GM12874 (cell line): ENCODE results near the gene FAM131C.

Experiments used
- TF ChIP-seq, protein P1 (sequence below): IDR thresholded peaks from 2 replicates; pipeline ENCODE4 v1.5.1; 2011; ENCODE audit warnings: low read depth, mild to moderate bottlenecking, control low read depth, low read length, moderate library complexity; ENCODE audit not compliant: insufficient read depth

Gene FAM131C, protein sequence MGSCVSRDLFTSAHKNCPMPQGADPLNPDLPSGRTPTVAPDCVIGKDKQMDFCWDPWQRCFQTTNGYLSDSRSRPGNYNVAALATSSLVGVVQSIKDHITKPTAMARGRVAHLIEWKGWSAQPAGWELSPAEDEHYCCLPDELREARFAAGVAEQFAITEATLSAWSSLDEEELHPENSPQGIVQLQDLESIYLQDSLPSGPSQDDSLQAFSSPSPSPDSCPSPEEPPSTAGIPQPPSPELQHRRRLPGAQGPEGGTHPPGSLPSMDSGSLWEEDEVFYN

DNA sequence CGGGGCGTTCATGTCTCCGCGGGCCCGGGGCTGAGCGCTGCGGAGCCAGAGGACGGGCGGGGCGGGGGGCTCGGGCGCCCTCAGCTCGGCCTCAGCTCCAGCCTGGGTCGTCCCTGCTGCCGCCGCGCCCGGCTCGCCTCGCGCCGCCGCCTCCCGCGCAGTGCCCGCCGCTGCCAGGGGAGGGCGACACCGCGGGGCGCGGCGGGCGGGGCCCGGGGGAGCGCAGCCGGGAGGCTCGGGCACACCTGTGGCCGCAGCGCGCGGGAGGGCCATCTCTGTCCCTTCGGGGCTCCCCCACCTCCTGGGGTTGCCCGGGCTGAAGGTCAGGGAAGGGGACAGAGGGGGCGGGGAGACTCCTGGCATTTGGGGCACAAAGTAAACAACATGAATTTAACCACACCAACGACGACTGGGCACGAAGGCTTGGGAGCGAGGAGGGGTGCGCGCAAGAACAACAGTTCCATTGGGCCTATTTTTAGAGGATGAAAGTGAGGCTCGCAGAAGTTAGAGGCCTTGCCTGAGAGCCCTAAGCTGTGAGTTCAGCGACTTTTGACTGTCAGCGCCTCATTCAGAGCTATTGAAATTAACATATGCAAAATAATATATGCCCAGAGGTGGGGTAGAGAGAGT, at the start of gene FAM131C:
Gene FAM131C (minus strand): TSS at position 162 of the 630 bp plus-strand sequence. CDS start 209 bp downstream, outside the sequence.
- TF ChIP-seq, protein P1, sequence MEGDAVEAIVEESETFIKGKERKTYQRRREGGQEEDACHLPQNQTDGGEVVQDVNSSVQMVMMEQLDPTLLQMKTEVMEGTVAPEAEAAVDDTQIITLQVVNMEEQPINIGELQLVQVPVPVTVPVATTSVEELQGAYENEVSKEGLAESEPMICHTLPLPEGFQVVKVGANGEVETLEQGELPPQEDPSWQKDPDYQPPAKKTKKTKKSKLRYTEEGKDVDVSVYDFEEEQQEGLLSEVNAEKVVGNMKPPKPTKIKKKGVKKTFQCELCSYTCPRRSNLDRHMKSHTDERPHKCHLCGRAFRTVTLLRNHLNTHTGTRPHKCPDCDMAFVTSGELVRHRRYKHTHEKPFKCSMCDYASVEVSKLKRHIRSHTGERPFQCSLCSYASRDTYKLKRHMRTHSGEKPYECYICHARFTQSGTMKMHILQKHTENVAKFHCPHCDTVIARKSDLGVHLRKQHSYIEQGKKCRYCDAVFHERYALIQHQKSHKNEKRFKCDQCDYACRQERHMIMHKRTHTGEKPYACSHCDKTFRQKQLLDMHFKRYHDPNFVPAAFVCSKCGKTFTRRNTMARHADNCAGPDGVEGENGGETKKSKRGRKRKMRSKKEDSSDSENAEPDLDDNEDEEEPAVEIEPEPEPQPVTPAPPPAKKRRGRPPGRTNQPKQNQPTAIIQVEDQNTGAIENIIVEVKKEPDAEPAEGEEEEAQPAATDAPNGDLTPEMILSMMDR: peak; percentile 66

DNA sequence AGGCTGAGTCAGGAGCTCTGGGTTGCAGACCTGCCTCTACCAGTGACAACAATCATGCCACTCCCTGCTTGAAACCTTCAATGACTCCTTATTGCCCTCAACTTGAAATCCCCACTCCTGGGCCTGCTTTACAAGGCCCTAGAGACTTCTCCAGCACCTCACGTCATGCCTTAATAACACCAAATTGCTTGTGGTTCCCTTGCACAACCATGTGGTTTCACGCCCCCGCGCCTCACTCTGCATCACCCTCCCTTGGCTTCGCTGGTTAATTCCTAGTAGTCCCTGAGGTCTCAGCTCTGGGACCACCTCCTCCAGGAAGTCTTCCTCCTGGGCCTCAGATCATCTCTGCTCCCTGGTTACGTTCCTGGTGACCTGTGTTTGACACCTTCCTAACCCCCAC, 49.5 kb upstream of the FAM131C start:
- TF ChIP-seq, protein P1: no peak

DNA sequence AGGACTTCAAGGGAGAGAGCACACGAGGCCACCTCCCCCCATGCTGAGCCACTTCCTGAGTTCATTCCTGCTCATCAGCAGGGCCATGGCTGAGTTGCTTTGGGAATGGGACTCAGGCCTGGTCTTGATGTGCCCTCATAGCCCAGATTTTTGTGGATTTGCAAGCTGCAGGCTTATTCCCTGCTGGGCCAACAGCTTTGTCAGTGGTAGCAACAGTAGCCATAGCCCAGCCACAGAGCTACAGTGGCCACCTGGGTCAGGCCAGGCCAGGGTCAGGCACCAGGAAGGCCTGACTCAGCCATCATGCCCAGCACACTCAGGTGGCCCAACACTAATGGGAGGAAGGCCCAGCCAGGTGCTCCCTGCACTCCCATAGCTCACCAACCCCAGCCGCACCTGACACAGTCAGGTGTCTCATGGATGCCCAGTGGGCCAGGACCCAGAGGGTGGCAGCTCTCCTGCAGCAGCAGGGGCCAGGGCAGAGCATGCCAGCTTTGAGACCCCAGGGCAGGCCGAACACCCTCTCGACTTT, 49.0 kb upstream of the FAM131C start:
- TF ChIP-seq, protein P1: no peak

DNA sequence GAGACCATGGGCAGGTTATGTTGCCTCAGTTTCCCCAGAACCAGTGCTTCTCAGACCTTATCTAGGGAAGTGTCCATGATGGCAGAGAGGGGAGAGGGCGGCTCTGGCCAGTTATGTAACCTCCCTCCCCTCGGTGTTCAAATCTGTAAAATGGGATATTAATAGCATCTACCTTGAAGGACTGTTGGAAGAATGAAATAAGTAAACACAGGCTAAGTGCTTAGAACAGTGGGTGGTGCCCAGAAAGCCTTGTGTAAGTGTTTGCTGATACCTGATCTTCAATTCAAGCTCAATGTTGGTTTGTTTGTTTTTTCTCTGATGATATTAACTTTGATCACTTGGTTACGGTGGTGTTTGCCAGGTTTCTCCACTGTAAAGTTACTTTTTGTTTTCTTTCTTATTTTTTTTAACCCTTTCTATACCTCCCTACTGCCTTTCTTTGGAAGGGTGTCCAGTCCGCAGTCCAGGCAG, 47.5 kb upstream of the FAM131C start:
- TF ChIP-seq, protein P1: no peak

DNA sequence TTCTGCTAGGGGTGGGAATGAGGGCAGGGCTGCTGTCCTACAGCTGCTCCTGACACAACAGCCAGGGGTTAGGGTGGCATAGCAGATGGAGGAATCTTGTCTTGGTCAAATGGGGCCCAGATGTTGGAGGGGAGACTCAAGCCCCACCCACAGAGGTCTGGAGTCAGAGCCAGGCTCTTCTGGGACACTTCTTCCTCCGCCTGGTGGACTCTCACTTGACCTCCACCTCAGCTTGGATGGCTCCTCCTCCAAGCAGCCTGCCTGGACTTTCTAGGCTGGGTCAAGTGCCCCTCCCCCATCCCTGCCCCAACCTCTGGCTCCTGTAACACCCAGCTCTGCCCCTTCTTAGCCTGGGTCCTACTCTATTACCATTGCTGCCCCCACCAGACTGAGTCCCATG, 47.0 kb upstream of the FAM131C start:
- TF ChIP-seq, protein P1: no peak

DNA sequence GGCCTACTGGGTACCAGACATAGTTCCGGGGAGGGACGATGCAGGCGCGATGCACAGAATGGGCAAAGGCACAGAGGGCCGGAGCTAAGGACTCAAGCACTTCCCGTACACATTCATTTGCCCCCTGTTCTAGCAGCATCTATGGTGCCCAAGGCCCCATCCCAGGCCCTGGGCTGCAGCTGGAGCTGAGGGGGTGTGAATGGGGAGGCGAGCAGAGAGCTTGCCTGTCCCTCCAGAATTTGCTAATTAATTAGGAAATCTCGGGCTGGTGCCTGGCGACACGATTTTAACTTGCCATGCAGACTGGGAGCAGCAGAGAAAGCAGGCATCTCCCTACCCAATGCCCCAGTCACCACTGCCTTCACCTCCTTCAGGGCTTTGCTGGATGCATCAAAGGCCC, 46.5 kb upstream of the FAM131C start:
- TF ChIP-seq, protein P1: no peak

DNA sequence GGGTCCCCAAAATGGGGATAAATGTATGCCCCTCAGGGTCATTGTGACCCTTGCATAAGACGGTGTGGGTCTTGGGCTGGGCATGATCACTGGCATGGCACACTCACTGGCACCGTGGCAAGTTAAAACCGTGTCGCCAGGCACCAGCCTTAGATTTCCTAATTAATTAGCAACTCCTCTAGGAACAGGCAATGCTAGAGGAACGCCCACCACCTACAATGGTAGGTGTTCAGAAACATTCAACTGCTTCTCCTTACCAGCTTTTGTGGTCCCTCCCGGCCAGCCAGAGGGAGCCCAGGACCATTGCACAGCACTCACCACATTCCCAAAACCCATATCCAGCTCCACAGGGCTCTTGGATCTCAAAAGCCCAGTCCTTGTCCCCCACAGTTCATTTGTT, 46.1 kb upstream of the FAM131C start:
- TF ChIP-seq, protein P1: no peak
